OCI-M1 (cell line): ENCODE measurements around the gene NLRX1.
"Not testable (repeated sequence)": the region's sequence is repeated elsewhere in the genome, so short reads cannot be mapped to it uniquely, and the experiment has no call there.

Source experiments
- DNase-seq: peaks from one replicate; lab custom pipeline; 2025; lab: John Stamatoyannopoulos, UW

The NLRX1 gene

GRCh38 chr11:119206511-119207414, 38.2 kb downstream of the NLRX1 start:
- peak; percentile 82 for DNase-seq

- no peak for DNase-seq
Observed at GRCh38 chr11:119207415-119207960, 39.0 kb downstream of the NLRX1 start.

- DNase-seq = no peak
Observed at GRCh38 chr11:119209186-119209585, 40.7 kb downstream of the NLRX1 start.

- DNase-seq = no peak
Observed at GRCh38 chr11:119210050-119210449, 41.5 kb downstream of the NLRX1 start.

GRCh38 chr11:119218141-119218878, 49.8 kb downstream of the NLRX1 start:
- DNase-seq = no peak

- no peak for DNase-seq
Observed at GRCh38 chr11:119222308-119222707, 53.8 kb downstream of the NLRX1 start.

- DNase-seq = no peak
Observed at GRCh38 chr11:119222891-119223290, 54.4 kb downstream of the NLRX1 start.

- DNase-seq = no peak
Observed at GRCh38 chr11:119223856-119224255, 55.3 kb downstream of the NLRX1 start.

- DNase-seq = not testable (repeated sequence)
Observed at GRCh38 chr11:119228535-119229287, 60.2 kb downstream of the NLRX1 start.

GRCh38 chr11:119229288-119229672, 60.8 kb downstream of the NLRX1 start:
- no peak for DNase-seq

- no peak for DNase-seq
Observed at GRCh38 chr11:119229741-119230140, 61.2 kb downstream of the NLRX1 start.
